HL-60 (cell line): Measurements from ENCODE around the gene RAB31.

Source experiments
- CTCF ChIP-seq: IDR thresholded peaks from one replicate; pipeline ENCODE4 v1.5.1; 2011; ENCODE audit warnings: low read length, control low read depth, inconsistent platforms; ENCODE audit not compliant: insufficient read depth
- GABPA ChIP-seq: IDR thresholded peaks from 2 replicates; pipeline ENCODE4 v1.6.1; 2012; ENCODE audit warnings: low read depth
- REST ChIP-seq: IDR thresholded peaks from 2 replicates; pipeline ENCODE4 v1.6.1; 2012; ENCODE audit warnings: low read depth; ENCODE audit not compliant: insufficient replicate concordance
- SPI1 ChIP-seq: IDR thresholded peaks from 2 replicates; pipeline ENCODE4 v1.6.1; 2012; ENCODE audit warnings: low read depth, mild to moderate bottlenecking, borderline replicate concordance

- no peak for TF ChIP-seq CTCF
- TF ChIP-seq GABPA: no peak
- no peak for TF ChIP-seq REST
- no peak for TF ChIP-seq SPI1
Measured at GRCh38 chr18:9679125-9679524, 29.0 kb upstream of the RAB31 start.
